ENCODE data around the gene PCK1.

PCK1 gene

GRCh38 chr20:57561356-57562279 is 708 bp downstream of the PCK1 start:
- no peak for DNase-seq

- no peak for DNase-seq
These were observed 1.9 kb downstream of the PCK1 start for GRCh38 chr20:57562541-57563465.

- DNase-seq, result no peak
These were observed 2.6 kb downstream of the PCK1 start for GRCh38 chr20:57563522-57563921.

GRCh38 chr20:57564180-57564802 is 3.4 kb downstream of the PCK1 start:
- DNase-seq, result no peak

GRCh38 chr20:57564951-57565642 is 4.2 kb downstream of the PCK1 start:
- no peak for DNase-seq

GRCh38 chr20:57566399-57566798 is 5.5 kb downstream of the PCK1 start:
- DNase-seq, result no peak

- DNase-seq, result no peak
These were observed 6.0 kb downstream of the PCK1 start for GRCh38 chr20:57566803-57567459.

GRCh38 chr20:57567471-57568079 is 6.7 kb downstream of the PCK1 start:
- no peak for DNase-seq

GRCh38 chr20:57568088-57568896 is 7.4 kb downstream of the PCK1 start:
- no peak for DNase-seq

- DNase-seq, result no peak
These were observed 8.1 kb downstream of the PCK1 start for GRCh38 chr20:57568960-57569359.

- no peak for DNase-seq
These were observed 9.4 kb downstream of the PCK1 start for GRCh38 chr20:57570145-57570850.

- DNase-seq, result no peak
These were observed 10.0 kb downstream of the PCK1 start for GRCh38 chr20:57570920-57571319.

GRCh38 chr20:57571782-57572416 is 11.0 kb downstream of the PCK1 start:
- no peak for DNase-seq

- DNase-seq, result no peak
These were observed 12.3 kb downstream of the PCK1 start for GRCh38 chr20:57573242-57573641.

GRCh38 chr20:57573894-57574293 is 13.0 kb downstream of the PCK1 start:
- no peak for DNase-seq

- no peak for DNase-seq
These were observed 14.0 kb downstream of the PCK1 start for GRCh38 chr20:57574954-57575353.

- DNase-seq, result no peak
These were observed 15.1 kb downstream of the PCK1 start for GRCh38 chr20:57576002-57576401.

- no peak for DNase-seq
These were observed 16.0 kb downstream of the PCK1 start for GRCh38 chr20:57576617-57577550.
